Left lung (tissue), 10 donors: ENCODE results near the gene ELOVL2. TPM values are rescaled to one million over a fixed set of nuclear protein-coding genes. Genes with fewer than 3 reads are reported as not detected.

Experiments used
- ATAC-seq: fragments of 200-7000 bp; cut with Tn5 transposase; one replicate; pipeline ENCODE4 v1.9.1; 2020; ENCODE audit warnings: moderate library complexity
- DNase-seq, 4 donors: peaks; one replicate each; pipeline ENCODE4 v3.0.0-alpha.2; 2013 to 2020
- H3K27ac ChIP-seq, 2 donors: fragments of 200-600 bp; sonication (generic) in 1 of 2; one replicate each; pipeline versions ENCODE4 v1.5.0 to v1.8.0; 2020 to 2021
- H3K27me3 ChIP-seq, 2 donors: fragments of 200-600 bp; sonication (generic) in 1 of 2; one replicate each; pipeline versions ENCODE4 v1.5.0 to v1.8.0; 2020 to 2021
- H3K36me3 ChIP-seq, 2 donors: fragments of 200-600 bp; sonication (generic) in 1 of 2; one replicate each; pipeline versions ENCODE4 v1.5.0 to v1.8.0; 2020 to 2021
- H3K4me1 ChIP-seq, 2 donors: fragments of 200-600 bp; one replicate each; pipeline ENCODE4 v1.8.0; 2021
- H3K4me3 ChIP-seq, 2 donors: fragments of 200-600 bp; sonication (generic) in 1 of 2; one replicate each; pipeline versions ENCODE4 v1.5.0 to v1.8.0; 2020 to 2021; ENCODE audit warnings: mild to moderate bottlenecking in 1 of 2
- H3K9me3 ChIP-seq, 2 donors: fragments of 200-600 bp; sonication (generic) in 1 of 2; one replicate each; pipeline versions ENCODE4 v1.5.0 to v1.8.0; 2020 to 2021
- CTCF ChIP-seq, 2 donors: fragments of 200-600 bp; sonication (generic) in 1 of 2; IDR thresholded peaks; one replicate each; pipeline versions ENCODE4 v1.5.0 to v1.8.0; 2021; ENCODE audit warnings: antibody characterized with exemption in 2 of 2
- intact Hi-C, 2 donors: fragments of 100-400 bp; cut with DNase I; formaldehyde crosslinking; loops; one replicate each; pipeline versions ENCODE4 v1.11.2 to v1.14.2; 2022
- polyA plus RNA-seq, 6 donors: library from polyadenylated mRNA; unstranded; fragments of 120-200 nt; gene quantifications; one replicate each; pipeline ENCODE4 v1.2.1, GENCODE V29; 2013; ENCODE audit not compliant: insufficient read length in 6 of 6
- total RNA-seq, 2 donors: library from RNA; stranded (reverse); fragmentation: NEBNext Ultra II Directional; extraction: Animal tissue kit (Norgen Biotek cat#: 25700); gene quantifications; one replicate each; pipeline ENCODE4 v1.2.1, GENCODE V29; 2021
- donor health status: DM: no; HTN: yes; CAD: no.
- donor health status: DM: no; HTN: no; CAD: no.

ELOVL2 gene
- total and polyA plus RNA-seq, 8 donors, result 0.09 to 6.5 (median 4.2) TPM

GRCh38 chr6:10956776-10957175 lies 87.3 kb downstream of the ELOVL2 start:
- intact Hi-C loops, result no loop called here
- no peak overlapping the region for H3K27ac ChIP-seq
- H3K27me3 ChIP-seq, result no peaks in the 10 kb centered on the region
- no peaks in the 10 kb centered on the region for H3K9me3 ChIP-seq
- no peaks in the 10 kb centered on the region for H3K4me1 ChIP-seq
- no peaks in the 10 kb centered on the region for H3K36me3 ChIP-seq
- DNase-seq (no peak), ATAC-seq (no peak)
- TF ChIP-seq CTCF (IDR thresholded peaks at IDR 0.05), result no peak
- no peak overlapping the region for H3K4me3 ChIP-seq

- Histone ChIP-seq H3K36me3 (no peaks in the 10 kb centered on the region), H3K27me3 (no peaks in the 10 kb centered on the region), H3K9me3 (no peaks in the 10 kb centered on the region), H3K4me3 (no peak overlapping the region), H3K4me1 (no peaks in the 10 kb centered on the region), H3K27ac (no peak overlapping the region)
- peak; percentile 57 to 78 for TF ChIP-seq CTCF (IDR thresholded peaks at IDR 0.05)
- DNase-seq (peak; percentile 27 to 89 (median 67)), ATAC-seq (peak; percentile 80)
- intact Hi-C loops, result loop anchor here in 1 of 2 donors (5.0 kb wide), 2 partner anchors 113 to 623 kb away; no protein-coding TSS in a partner anchor
Measured at GRCh38 chr6:10954590-10955010, 89.5 kb downstream of the ELOVL2 start.

GRCh38 chr6:10951675-10952282 lies 92.3 kb downstream of the ELOVL2 start:
- Histone ChIP-seq H3K27me3 (no peaks in the 10 kb centered on the region), H3K4me1 (no peaks in the 10 kb centered on the region), H3K9me3 (no peaks in the 10 kb centered on the region), H3K27ac (no peak overlapping the region), H3K4me3 (no peak overlapping the region), H3K36me3 (no peaks in the 10 kb centered on the region)
- peak; percentile 24 to 36 for TF ChIP-seq CTCF (IDR thresholded peaks at IDR 0.05)
- DNase-seq, result peak in 3 of 4 donors; percentile 29 to 56 (median 37)
- ATAC-seq, result peak; percentile 87
- intact Hi-C loops, result loop anchor here in 1 of 2 donors (5.0 kb wide), 2 partner anchors 116 to 626 kb away; no protein-coding TSS in a partner anchor

- no peaks in the 10 kb centered on the region for H3K36me3 ChIP-seq
- H3K27me3 ChIP-seq, result no peaks in the 10 kb centered on the region
- intact Hi-C loops, result loop anchor here in 1 of 2 donors (5.0 kb wide), 2 partner anchors 117 to 627 kb away; no protein-coding TSS in a partner anchor
Measured at GRCh38 chr6:10949579-10950490, 94.3 kb downstream of the ELOVL2 start.

More at GRCh38 chr6:10949579-10950490, 94.3 kb downstream of the ELOVL2 start:
- ATAC-seq (no peak), DNase-seq (no peak)
- no peak for TF ChIP-seq CTCF (IDR thresholded peaks at IDR 0.05)
- Histone ChIP-seq H3K4me3 (no peak overlapping the region), H3K27ac (no peak overlapping the region), H3K9me3 (no peaks in the 10 kb centered on the region), H3K4me1 (no peaks in the 10 kb centered on the region)
